ENCODE data around the gene TRAPPC1. TPM values are rescaled to one million over a fixed set of nuclear protein-coding genes. Genes with fewer than 3 reads are reported as not detected.

Gene TRAPPC1
- total RNA-seq, 8 experiments from 2014 or later, result 60.1 to 94.1 (median 71.4) TPM

DNA sequence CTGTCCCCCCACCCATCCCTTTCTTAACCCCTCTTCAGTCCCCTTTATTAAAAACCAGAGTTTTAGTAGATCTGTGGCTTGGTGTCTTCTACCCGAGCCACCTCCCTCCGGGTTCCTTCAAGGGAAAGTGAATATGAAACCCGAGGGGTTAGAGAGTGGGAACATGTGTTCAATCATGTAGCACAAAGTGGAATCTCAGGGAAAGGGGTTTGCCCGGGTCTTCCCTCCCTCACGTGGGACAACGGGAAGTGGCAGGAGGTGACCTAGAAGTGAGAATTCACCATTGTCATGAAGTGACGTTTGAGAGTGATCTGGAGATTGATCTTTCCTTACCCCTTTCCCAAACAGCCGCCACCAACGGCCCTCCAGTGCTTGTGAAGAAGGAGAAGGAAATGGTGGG, 20.6 kb downstream of the TRAPPC1 start:
- in situ Hi-C loops (cut with MboI; ENCODE audit: low pct_unique_long_range_greater_than_20kb in 2 of 9, low sequenced_read_pairs in 9 of 9, unreplicated experiment in 9 of 9), result no loop called here
- H3K4me3 ChIP-seq, result no peak overlapping the region
- ATAC-seq (replicated peaks in 6 of 8), result no peak
- H3K27ac ChIP-seq, result no peak overlapping the region
- H3K4me1 ChIP-seq (replicated peaks in 1 of 2), result peaks cover 6 to 9% of the 10 kb centered on the region in 2 donors
- 65 to 96% (median 78%) methylated on average over 3 to 7 of the region's 9 CpGs; no CpG with 5 or more reads in 5 of the 10 experiments for WGBS, 10 experiments

DNA sequence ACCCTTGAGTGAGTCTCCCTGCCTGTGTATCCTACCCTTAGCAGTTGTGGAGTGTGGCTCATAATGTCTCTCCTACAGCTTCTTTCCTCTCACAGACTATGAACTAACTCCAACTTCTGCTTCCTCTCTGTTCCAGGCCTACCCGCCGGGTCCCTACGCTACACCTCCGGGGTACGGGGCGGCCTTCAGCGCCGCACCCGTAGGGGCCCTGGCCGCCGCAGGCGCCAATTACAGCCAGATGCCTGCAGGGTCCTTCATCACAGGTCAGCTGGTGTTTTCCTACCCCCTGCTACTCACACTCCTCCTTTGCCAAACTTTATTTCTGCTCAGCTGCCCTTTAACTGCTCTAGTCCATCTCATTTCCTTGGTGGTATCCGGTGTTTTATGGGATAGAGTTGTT, 21.0 kb downstream of the TRAPPC1 start:
- 83 to 100% (median 93%) methylated on average over 1 to 13 of the region's 13 CpGs; no CpG with 5 or more reads in 4 of the 10 experiments for WGBS, 10 experiments
- H3K27ac ChIP-seq, result no peak overlapping the region
- in situ Hi-C loops (cut with MboI; ENCODE audit: low pct_unique_long_range_greater_than_20kb in 2 of 9, low sequenced_read_pairs in 9 of 9, unreplicated experiment in 9 of 9), result no loop called here
- no peak for ATAC-seq (replicated peaks in 6 of 8)
- no peak overlapping the region for H3K4me3 ChIP-seq
- peaks cover 6 to 8% of the 10 kb centered on the region in 2 donors for H3K4me1 ChIP-seq (replicated peaks in 1 of 2)

DNA sequence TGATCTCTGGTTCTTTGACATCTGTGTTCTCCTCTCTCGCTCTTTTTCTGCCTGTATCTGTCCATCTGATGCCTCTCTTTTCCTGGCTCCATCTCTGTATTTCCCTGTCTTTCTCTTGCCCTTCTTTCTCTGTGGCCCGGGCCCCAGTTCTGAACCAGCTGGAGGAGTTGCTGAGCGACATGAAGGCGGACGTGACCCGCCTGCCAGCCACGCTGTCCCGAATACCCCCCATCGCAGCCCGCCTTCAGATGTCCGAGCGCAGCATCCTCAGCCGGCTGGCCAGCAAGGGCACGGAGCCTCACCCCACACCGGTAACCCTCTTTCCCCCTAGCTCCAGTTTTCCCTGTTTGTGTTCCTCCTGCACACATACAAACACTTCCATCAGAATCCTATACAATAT, 21.5 kb downstream of the TRAPPC1 start:
- Histone ChIP-seq H3K4me1 (replicated peaks in 1 of 2) (peaks cover 6 to 8% of the 10 kb centered on the region in 2 donors), H3K27ac (no peak overlapping the region), H3K4me3 (no peak overlapping the region)
- in situ Hi-C loops (cut with MboI; ENCODE audit: low pct_unique_long_range_greater_than_20kb in 2 of 9, low sequenced_read_pairs in 9 of 9, unreplicated experiment in 9 of 9), result no loop called here
- WGBS, 10 experiments, result 50 to 96% (median 92%) methylated on average over 1 to 14 of the region's 15 CpGs
- ATAC-seq (replicated peaks in 6 of 8), result no peak

DNA sequence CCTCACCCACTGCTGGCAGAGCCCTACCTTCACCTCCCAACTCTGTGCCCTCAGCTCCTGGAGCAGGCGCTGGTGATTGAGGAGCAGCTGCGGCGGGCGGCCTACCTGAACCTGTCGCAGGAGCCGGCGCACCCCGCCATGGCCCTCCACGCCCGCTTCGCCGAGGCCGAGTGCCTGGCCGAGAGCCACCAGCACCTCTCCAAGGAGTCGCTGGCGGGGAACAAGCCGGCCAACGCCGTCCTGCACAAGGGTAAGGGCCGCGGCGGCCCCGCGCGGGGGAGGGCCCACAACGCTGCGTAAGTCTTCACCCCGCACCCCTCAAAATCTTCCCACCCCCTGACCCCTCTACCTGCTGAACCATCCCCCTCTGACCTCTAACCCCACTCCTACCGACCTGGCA, 22.7 kb downstream of the TRAPPC1 start:
- peak in 1 of 8 experiments; percentile 9 for ATAC-seq (replicated peaks in 6 of 8)
- Histone ChIP-seq H3K4me1 (replicated peaks in 1 of 2) (no peaks in the 10 kb centered on the region), H3K4me3 (no peak overlapping the region), H3K27ac (no peak overlapping the region)
- in situ Hi-C loops (cut with MboI; ENCODE audit: low pct_unique_long_range_greater_than_20kb in 2 of 9, low sequenced_read_pairs in 9 of 9, unreplicated experiment in 9 of 9), result no loop called here
- WGBS, 10 experiments, result no CpG with 5 or more reads among the region's 29 CpGs

DNA sequence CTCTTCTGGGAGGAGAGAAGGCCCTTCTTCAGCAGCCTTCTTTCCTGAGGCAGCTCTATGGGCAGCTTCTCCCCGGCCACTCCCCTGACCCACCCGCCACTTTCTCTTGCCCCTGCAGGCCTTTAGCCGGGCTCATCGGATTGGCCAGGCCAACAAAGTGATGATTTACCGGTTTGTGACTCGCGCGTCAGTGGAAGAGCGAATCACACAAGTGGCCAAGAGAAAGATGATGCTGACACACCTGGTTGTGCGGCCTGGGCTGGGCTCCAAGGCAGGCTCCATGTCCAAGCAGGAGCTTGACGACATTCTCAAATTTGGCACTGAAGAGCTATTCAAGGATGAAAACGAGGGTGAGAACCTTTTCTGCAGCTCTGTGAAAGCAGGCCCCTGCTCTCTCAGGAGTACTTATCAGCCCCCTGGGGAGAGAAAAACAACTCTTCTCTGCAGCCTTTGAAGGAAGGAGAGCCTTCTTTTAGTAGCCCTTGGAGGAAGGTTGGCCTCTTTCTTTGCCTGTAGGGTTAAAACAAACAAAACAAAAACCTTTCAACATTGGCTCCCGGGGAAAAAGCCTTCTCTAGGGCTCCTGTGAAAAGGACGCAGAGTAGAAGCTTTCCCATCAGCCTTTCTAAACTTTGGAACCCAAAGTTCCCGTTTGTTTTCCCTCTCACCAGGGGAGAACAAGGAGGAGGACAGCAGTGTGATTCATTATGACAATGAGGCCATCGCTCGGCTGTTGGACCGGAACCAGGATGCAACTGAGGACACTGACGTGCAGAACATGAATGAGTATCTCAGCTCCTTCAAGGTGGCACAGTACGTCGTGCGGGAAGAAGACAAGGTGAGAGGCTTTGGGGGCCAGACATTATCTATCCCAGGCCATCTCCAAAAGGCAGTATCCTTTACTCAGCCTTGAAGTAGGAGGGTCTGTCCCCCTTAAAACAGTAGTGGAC, 28.3 kb downstream of the TRAPPC1 start:
- in situ Hi-C loops (cut with MboI; ENCODE audit: low pct_unique_long_range_greater_than_20kb in 2 of 9, low sequenced_read_pairs in 9 of 9, unreplicated experiment in 9 of 9), result no loop called here

DNA sequence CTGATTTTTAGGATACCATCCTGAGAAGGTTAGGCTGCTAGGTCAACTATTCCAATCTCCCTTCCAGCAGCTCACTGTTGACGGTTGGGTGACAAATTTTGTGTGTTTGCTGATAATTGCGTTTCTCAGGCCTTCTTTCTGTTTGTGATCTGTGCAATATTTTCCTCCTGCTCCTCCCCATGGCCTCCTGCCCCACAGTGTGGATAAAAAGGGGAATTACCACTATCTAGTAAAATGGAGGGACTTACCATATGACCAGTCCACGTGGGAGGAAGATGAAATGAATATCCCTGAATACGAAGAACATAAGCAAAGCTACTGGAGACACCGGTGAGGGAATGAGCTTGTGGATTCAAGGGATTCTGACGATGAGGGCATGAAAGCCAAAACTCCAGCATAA, 34.0 kb downstream of the TRAPPC1 start:
- 49 to 90% (median 75%) methylated on average over 2 to 6 of the region's 6 CpGs for WGBS, 10 experiments
- H3K27ac ChIP-seq, result no peak overlapping the region
- H3K4me3 ChIP-seq, result no peak overlapping the region

More for the DNA sequence above, 28.3 kb downstream of the TRAPPC1 start:
- WGBS, 10 experiments, result 32 to 100% (median 74%) methylated on average over 1 to 13 of the region's 22 CpGs; no CpG with 5 or more reads in 1 of the 10 experiments
- Histone ChIP-seq H3K4me3 (no peak overlapping the region), H3K4me1 (replicated peaks in 1 of 2) (no peaks in the 10 kb centered on the region), H3K27ac (no peak overlapping the region)
- ATAC-seq (replicated peaks in 6 of 8), result no peak

DNA sequence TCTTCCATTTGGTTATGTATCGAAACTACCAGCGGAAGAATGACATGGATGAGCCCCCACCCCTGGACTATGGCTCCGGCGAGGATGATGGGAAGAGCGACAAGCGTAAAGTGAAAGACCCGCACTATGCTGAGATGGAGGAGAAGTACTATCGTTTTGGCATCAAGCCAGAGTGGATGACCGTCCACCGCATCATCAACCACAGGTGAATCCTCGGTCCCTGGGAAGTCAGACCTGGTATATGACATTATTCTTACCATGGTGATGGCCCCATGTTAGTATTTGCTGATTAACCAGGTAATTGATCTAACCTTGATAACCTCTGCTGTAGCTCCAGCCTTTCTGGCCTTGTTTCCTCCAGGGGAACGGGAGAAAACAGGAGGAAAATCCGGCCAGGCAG, 34.7 kb downstream of the TRAPPC1 start:
- Histone ChIP-seq H3K4me1 (replicated peaks in 1 of 2) (no peaks in the 10 kb centered on the region), H3K4me3 (no peak overlapping the region), H3K27ac (no peak overlapping the region)
- no peak for ATAC-seq (replicated peaks in 6 of 8)
- WGBS, 10 experiments, result 80 to 100% (median 94%) methylated on average over 2 to 11 of the region's 13 CpGs; no CpG with 5 or more reads in 2 of the 10 experiments
- in situ Hi-C loops (cut with MboI; ENCODE audit: low pct_unique_long_range_greater_than_20kb in 2 of 9, low sequenced_read_pairs in 9 of 9, unreplicated experiment in 9 of 9), result no loop called here

More for the DNA sequence above, 34.0 kb downstream of the TRAPPC1 start:
- in situ Hi-C loops (cut with MboI; ENCODE audit: low pct_unique_long_range_greater_than_20kb in 2 of 9, low sequenced_read_pairs in 9 of 9, unreplicated experiment in 9 of 9), result no loop called here
- H3K4me1 ChIP-seq (replicated peaks in 1 of 2), result no peaks in the 10 kb centered on the region
- ATAC-seq (replicated peaks in 6 of 8), result peak in 7 of 8 experiments; percentile 32 to 96 (median 69)

DNA sequence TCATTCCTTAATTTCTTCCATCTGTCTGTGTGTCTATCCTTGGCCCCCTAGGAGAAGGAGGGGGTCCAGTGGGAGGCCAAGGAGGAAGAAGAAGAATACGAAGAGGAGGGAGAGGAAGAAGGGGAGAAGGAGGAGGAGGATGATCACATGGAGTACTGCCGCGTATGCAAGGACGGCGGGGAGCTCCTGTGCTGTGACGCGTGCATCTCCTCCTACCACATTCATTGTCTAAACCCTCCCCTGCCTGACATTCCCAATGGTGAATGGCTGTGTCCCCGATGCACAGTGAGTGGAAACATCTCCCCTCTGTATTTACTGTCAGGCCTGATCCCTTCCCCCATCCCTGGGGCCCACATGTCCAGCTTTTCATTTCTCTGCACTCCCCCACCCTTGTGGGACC, 36.9 kb downstream of the TRAPPC1 start:
- Histone ChIP-seq H3K4me1 (replicated peaks in 1 of 2) (peaks cover 2% of the 10 kb centered on the region in 2 donors), H3K4me3 (no peak overlapping the region), H3K27ac (no peak overlapping the region)
- ATAC-seq (replicated peaks in 6 of 8), result no peak
- WGBS, 10 experiments, result 93 to 100% (median 100%) methylated on average over 2 to 5 of the region's 8 CpGs; no CpG with 5 or more reads in 7 of the 10 experiments
- in situ Hi-C loops (cut with MboI; ENCODE audit: low pct_unique_long_range_greater_than_20kb in 2 of 9, low sequenced_read_pairs in 9 of 9, unreplicated experiment in 9 of 9), result no loop called here

DNA sequence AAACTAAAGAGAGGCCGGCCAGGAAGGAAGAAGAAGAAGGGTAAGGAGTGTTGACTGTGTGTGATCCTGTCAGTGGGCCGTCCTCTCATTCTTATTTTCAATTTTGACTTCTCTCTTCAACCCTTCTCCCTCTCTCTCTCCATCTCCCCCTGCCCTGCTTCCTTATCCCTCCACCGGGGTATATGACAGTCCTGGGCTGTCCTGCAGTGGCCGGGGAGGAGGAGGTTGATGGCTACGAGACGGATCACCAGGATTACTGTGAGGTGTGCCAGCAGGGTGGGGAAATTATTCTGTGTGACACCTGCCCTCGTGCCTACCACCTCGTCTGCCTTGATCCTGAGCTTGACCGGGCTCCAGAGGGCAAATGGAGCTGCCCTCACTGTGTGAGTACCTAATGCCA, 37.5 kb downstream of the TRAPPC1 start:
- Histone ChIP-seq H3K4me3 (no peak overlapping the region), H3K4me1 (replicated peaks in 1 of 2) (peaks cover 8 to 9% of the 10 kb centered on the region in 2 donors), H3K27ac (no peak overlapping the region)
- in situ Hi-C loops (cut with MboI; ENCODE audit: low pct_unique_long_range_greater_than_20kb in 2 of 9, low sequenced_read_pairs in 9 of 9, unreplicated experiment in 9 of 9), result no loop called here
- ATAC-seq (replicated peaks in 6 of 8), result no peak
- WGBS, 10 experiments, result 73 to 100% (median 91%) methylated on average over 1 to 4 of the region's 9 CpGs; no CpG with 5 or more reads in 4 of the 10 experiments

DNA sequence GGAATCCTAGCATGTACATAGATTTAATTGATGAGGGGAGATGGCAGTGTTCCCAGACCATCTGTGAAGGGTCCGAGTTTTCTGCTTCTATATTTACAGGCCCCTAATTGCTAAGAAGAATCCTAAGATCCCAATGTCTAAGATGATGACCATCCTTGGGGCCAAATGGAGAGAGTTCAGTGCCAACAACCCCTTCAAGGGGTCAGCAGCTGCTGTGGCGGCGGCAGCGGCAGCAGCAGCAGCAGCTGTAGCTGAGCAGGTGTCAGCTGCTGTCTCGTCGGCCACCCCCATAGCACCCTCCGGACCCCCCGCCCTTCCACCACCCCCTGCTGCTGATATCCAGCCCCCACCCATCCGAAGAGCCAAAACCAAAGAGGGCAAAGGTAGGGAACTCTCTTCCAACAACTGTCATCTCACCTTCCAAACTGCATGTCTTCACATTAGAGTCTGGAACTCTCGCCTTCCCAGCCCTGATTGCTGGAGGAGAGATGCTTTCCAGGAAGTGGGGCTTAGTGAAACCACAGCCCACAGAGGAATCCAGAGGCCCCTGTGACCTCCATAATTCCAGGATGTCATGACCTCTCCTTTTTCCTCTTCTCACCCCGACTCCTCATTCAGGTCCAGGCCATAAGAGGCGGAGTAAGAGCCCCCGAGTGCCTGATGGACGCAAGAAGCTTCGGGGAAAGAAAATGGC, 38.4 kb downstream of the TRAPPC1 start:
- no peak for ATAC-seq (replicated peaks in 6 of 8)
- in situ Hi-C loops (cut with MboI; ENCODE audit: low pct_unique_long_range_greater_than_20kb in 2 of 9, low sequenced_read_pairs in 9 of 9, unreplicated experiment in 9 of 9), result no loop called here
- Histone ChIP-seq H3K4me1 (replicated peaks in 1 of 2) (peaks cover 17 to 18% of the 10 kb centered on the region in 2 donors), H3K27ac (no peak overlapping the region), H3K4me3 (no peak overlapping the region)
- WGBS, 10 experiments, result 67 to 100% (median 83%) methylated on average over 1 to 6 of the region's 15 CpGs; no CpG with 5 or more reads in 1 of the 10 experiments

DNA sequence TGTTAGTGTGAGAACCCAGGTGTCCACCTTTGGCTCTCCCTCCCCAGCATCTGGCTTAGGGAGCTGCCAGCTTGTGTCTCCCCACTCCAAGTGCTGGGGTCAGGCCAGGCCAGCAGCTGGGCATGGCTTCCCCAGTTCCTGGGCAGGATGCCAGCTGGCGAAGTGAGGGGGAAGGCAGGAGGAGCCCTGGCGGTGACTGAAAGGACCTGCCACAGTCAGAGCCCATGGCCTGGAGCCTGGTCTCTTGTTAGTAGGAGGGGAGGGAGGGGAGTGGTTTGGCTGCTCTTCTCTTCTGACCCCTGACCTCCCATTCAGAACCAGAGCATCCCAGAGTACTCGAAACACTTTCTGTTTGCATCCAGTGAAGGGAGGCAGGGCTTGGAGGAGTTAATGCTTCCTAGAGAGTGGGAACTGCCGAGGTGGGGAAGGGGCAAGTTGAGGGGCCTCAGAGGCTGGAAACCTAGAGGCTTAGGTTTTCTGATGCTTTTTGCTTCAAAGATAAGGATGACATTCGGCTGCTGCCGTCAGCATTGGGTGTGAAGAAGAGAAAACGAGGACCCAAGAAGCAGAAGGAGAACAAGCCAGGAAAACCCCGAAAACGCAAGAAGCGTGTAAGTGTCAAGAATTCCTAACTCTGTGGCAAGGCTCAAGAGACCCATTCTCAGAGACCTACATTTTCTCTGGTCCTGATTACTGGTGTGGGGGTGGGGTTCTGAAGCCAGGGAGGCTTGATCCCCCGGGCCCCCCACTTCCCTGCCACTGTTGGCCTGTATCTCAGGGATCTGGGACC, 42.4 kb downstream of the TRAPPC1 start:
- in situ Hi-C loops (cut with MboI; ENCODE audit: low pct_unique_long_range_greater_than_20kb in 2 of 9, low sequenced_read_pairs in 9 of 9, unreplicated experiment in 9 of 9), result no loop called here
- Histone ChIP-seq H3K27ac (peak overlapping the region; percentile 81 to 82), H3K4me1 (replicated peaks in 1 of 2) (peaks cover 20 to 22% of the 10 kb centered on the region in 2 donors), H3K4me3 (peak overlapping the region in 1 of 5 donors; percentile 96)
- peak in 5 of 8 experiments; percentile 2 to 36 (median 15) for ATAC-seq (replicated peaks in 6 of 8)
- 10 to 84% (median 44%) methylated on average over 2 to 9 of the region's 11 CpGs; no CpG with 5 or more reads in 3 of the 10 experiments for WGBS, 10 experiments

DNA sequence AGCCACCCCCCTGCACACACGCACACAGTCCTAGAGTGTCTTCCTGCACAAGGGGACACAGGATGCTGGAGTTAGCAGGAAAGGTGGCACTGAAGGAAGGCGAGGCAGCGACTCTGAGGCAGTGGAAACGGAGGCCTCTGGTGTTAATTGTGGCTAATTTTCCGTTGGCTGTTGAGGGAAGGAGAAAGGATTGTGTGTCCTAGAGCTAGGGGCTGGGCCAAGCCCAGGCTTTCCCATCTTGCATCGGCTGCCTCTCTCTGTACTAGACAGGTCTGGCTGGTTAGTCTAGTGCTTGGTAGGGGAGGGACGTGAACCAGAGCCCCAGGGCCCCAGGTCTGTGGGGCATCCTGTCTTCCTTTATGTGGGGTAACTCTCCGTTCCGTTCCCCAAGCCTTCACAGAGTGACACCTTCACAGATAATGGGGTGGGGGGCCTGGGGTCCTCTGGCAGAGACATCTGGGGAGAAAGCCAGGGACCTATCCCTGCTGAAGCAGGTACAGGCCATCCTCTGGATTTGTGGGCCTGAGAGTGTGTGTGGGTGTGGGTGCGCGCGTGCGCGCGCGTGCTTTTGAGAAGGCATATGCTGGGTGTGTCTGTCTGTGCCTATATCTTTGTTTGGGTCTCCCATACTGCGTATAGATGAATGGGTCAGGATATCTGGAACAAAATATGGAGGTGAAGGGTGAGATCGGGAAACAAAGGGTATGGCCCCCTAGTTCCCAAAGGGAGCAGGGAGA, 43.4 kb downstream of the TRAPPC1 start, which contains the start of gene CHD3:
TSS of gene CHD3 (plus strand) at position 606 of the 737 bp plus-strand sequence. CDS start 212 bp downstream, outside the sequence.
- WGBS, 10 experiments, result 8 to 100% (median 63%) methylated on average over 2 to 14 of the region's 18 CpGs; no CpG with 5 or more reads in 2 of the 10 experiments
- Histone ChIP-seq H3K4me1 (replicated peaks in 1 of 2) (peaks cover 22 to 24% of the 10 kb centered on the region in 2 donors), H3K4me3 (peak within 1 kb of the TSS; percentile 51 to 99 (median 93)), H3K27ac (peak within 1 kb of the TSS; percentile 81 to 82)
- in situ Hi-C loops (cut with MboI; ENCODE audit: low pct_unique_long_range_greater_than_20kb in 2 of 9, low sequenced_read_pairs in 9 of 9, unreplicated experiment in 9 of 9), result no loop called here
- peak in 3 of 8 experiments; percentile 2 to 3 (median 2) for ATAC-seq (replicated peaks in 6 of 8)
